ENCODE results near the gene CPZ. TPM values are rescaled to one million over a fixed set of nuclear protein-coding genes. Genes with fewer than 3 reads are reported as not detected.

The CPZ gene
- total RNA-seq, 1 experiment from 2014 or later = 37.3 TPM

DNA sequence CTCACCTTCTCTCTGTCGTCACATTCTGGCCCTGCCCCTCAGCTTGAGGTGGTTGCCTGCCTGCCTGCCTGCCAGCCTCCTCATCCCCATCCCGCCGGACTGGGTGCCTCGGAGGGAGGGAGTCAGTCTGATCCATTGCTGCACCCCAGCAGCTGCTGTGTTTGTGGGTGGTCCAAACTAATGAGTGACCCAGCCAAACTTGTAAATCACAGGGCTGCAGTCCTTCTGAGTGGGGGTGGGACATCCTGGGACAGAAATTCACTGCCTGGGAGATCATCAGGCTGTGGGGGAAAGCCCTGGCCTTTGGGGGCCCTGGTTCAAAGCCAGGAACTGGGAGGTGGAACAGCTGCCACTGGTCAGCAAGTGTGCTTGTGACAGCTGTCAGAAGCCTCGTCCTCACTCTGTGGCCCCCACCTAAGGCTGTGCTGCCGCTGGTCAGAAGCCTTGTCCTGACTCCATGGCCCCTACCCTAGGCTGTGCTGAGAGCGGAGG is 6.8 kb upstream of the CPZ start:
- H3K23me2 ChIP-seq (ENCODE audit: insufficient read length, low read depth, low read length, poor library complexity, severe bottlenecking) = peaks cover 3% of the 10 kb centered on the region
- no peak overlapping the region for H3K18ac ChIP-seq (ENCODE audit: insufficient read length, low read depth, low read length)
- peaks cover 25% of the 10 kb centered on the region for H3K27me3 Mint-ChIP-seq (ENCODE audit: low read depth)
- no peak overlapping the region for H3K4me3 Mint-ChIP-seq
- H2AK5ac ChIP-seq (ENCODE audit: insufficient read length, low read length) = no peak overlapping the region
- H2BK120ac ChIP-seq (ENCODE audit: low read depth, low read length, poor library complexity, severe bottlenecking) = no peak overlapping the region
- H3K9me3 Mint-ChIP-seq = no peaks in the 10 kb centered on the region
- H3T11ph ChIP-seq (ENCODE audit: low read length) = no peak overlapping the region
- H4K5ac ChIP-seq (ENCODE audit: insufficient read length, low read depth, low read length) = no peak overlapping the region
- H3K4me2 ChIP-seq (ENCODE audit: insufficient read depth, insufficient read length, low read length) = no peak overlapping the region
- H3K4me1 Mint-ChIP-seq = peaks cover 33 to 37% of the 10 kb centered on the region in 2 experiments
- H3K9ac ChIP-seq (ENCODE audit: extremely low read depth, insufficient read length, low read length) = no peak overlapping the region
- H2AFZ ChIP-seq (ENCODE audit: low read length) = no peak overlapping the region
- H4K91ac ChIP-seq (ENCODE audit: insufficient read length, low read depth, low read length) = no peak overlapping the region
- TF ChIP-seq, protein P1, sequence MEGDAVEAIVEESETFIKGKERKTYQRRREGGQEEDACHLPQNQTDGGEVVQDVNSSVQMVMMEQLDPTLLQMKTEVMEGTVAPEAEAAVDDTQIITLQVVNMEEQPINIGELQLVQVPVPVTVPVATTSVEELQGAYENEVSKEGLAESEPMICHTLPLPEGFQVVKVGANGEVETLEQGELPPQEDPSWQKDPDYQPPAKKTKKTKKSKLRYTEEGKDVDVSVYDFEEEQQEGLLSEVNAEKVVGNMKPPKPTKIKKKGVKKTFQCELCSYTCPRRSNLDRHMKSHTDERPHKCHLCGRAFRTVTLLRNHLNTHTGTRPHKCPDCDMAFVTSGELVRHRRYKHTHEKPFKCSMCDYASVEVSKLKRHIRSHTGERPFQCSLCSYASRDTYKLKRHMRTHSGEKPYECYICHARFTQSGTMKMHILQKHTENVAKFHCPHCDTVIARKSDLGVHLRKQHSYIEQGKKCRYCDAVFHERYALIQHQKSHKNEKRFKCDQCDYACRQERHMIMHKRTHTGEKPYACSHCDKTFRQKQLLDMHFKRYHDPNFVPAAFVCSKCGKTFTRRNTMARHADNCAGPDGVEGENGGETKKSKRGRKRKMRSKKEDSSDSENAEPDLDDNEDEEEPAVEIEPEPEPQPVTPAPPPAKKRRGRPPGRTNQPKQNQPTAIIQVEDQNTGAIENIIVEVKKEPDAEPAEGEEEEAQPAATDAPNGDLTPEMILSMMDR (conservative IDR thresholded peaks at IDR 0.05) = no peak
- no peak overlapping the region for H3K56ac ChIP-seq (ENCODE audit: insufficient read length, low read depth, low read length)
- no peak overlapping the region for H2BK12ac ChIP-seq (ENCODE audit: insufficient read length, low read depth, low read length)
- no peak overlapping the region for H4K8ac ChIP-seq (replicated peaks; ENCODE audit: insufficient read length, low read depth, low read length)
- no peak overlapping the region for H3K27ac Mint-ChIP-seq
- no peaks in the 10 kb centered on the region for H3K79me2 ChIP-seq (ENCODE audit: insufficient read depth, low read length)
- no peaks in the 10 kb centered on the region for H3K4me1 ChIP-seq (ENCODE audit: insufficient read depth, low read length)
- no peaks in the 10 kb centered on the region for H4K20me1 ChIP-seq (ENCODE audit: control insufficient read depth, insufficient read depth, insufficient read length)
- no peaks in the 10 kb centered on the region for H3K79me1 ChIP-seq (ENCODE audit: insufficient read depth, low read depth, low read length, poor library complexity, severe bottlenecking)
- no peak overlapping the region for H2BK15ac ChIP-seq (ENCODE audit: low read depth, low read length)
- no peak overlapping the region for H2BK5ac ChIP-seq (ENCODE audit: insufficient read length, low read length)
- H3K36me3 Mint-ChIP-seq (ENCODE audit: insufficient read depth in 1 of 3, low read depth in 3 of 3) = no peaks in the 10 kb centered on the region
- H3K9me3 ChIP-seq (ENCODE audit: control insufficient read depth, low read depth, low read length) = no peaks in the 10 kb centered on the region
- no peak overlapping the region for H3K27ac ChIP-seq (ENCODE audit: insufficient read length, low read depth, low read length)
- no CpG with 5 or more reads among the region's 7 CpGs for WGBS (ENCODE audit: extremely low coverage, insufficient read length, low lambda C conversion rate)
- DNase-seq = no peak
- no peak overlapping the region for H3K4ac ChIP-seq (ENCODE audit: low read depth, low read length)
- H3K14ac ChIP-seq (ENCODE audit: insufficient read depth, low read length) = no peak overlapping the region
- peaks cover 9% of the 10 kb centered on the region; the same call in 1 of the 2 replicates for H3K27me3 ChIP-seq (ENCODE audit: insufficient read depth, low read length)
- H3K23ac ChIP-seq (ENCODE audit: insufficient read length, low read depth, low read length) = no peak overlapping the region
- H2BK20ac ChIP-seq (ENCODE audit: low read depth, low read length, poor library complexity, severe bottlenecking) = no peak overlapping the region
